CD4-positive, alpha-beta T cell treated with Interleukin-17A for 1 hour (primary cell): ENCODE results near the gene AGAP1.

Source experiments
- DNase-seq: peaks from one replicate; pipeline ENCODE4 v3.0.0-alpha.2; 2020

The AGAP1 gene

GRCh38 chr2:235835810-235836209 lies 342.0 kb downstream of the AGAP1 start:
- no peak for DNase-seq

GRCh38 chr2:235836491-235836911 lies 342.7 kb downstream of the AGAP1 start:
- DNase-seq = no peak

GRCh38 chr2:235839226-235839625 lies 345.4 kb downstream of the AGAP1 start:
- no peak for DNase-seq

GRCh38 chr2:235839974-235840373 lies 346.1 kb downstream of the AGAP1 start:
- no peak for DNase-seq

- no peak for DNase-seq
Observed at GRCh38 chr2:235841863-235842262, 348.0 kb downstream of the AGAP1 start.

GRCh38 chr2:235842941-235843340 lies 349.1 kb downstream of the AGAP1 start:
- DNase-seq = no peak

GRCh38 chr2:235843591-235844395 lies 349.9 kb downstream of the AGAP1 start:
- no peak for DNase-seq

GRCh38 chr2:235844561-235844960 lies 350.7 kb downstream of the AGAP1 start:
- no peak for DNase-seq

- no peak for DNase-seq
Observed at GRCh38 chr2:235845245-235845644, 351.4 kb downstream of the AGAP1 start.

- no peak for DNase-seq
Observed at GRCh38 chr2:235847576-235847975, 353.7 kb downstream of the AGAP1 start.

- DNase-seq = no peak
Observed at GRCh38 chr2:235848055-235848454, 354.2 kb downstream of the AGAP1 start.

- no peak for DNase-seq
Observed at GRCh38 chr2:235848946-235849345, 355.1 kb downstream of the AGAP1 start.

- DNase-seq = no peak
Observed at GRCh38 chr2:235849489-235849888, 355.6 kb downstream of the AGAP1 start.

GRCh38 chr2:235850289-235850688 lies 356.4 kb downstream of the AGAP1 start:
- no peak for DNase-seq

GRCh38 chr2:235850771-235851551 lies 357.1 kb downstream of the AGAP1 start:
- no peak for DNase-seq

GRCh38 chr2:235851828-235852525 lies 358.1 kb downstream of the AGAP1 start:
- DNase-seq = no peak

GRCh38 chr2:235852526-235852920 lies 358.7 kb downstream of the AGAP1 start:
- no peak for DNase-seq

- DNase-seq = no peak
Observed at GRCh38 chr2:235854276-235854675, 360.4 kb downstream of the AGAP1 start.

- DNase-seq = no peak
Observed at GRCh38 chr2:235855011-235855410, 361.2 kb downstream of the AGAP1 start.

GRCh38 chr2:235856151-235856854 lies 362.5 kb downstream of the AGAP1 start:
- DNase-seq = no peak

GRCh38 chr2:235857598-235857997 lies 363.8 kb downstream of the AGAP1 start:
- no peak for DNase-seq

GRCh38 chr2:235858881-235859280 lies 365.0 kb downstream of the AGAP1 start:
- DNase-seq = no peak

GRCh38 chr2:235859651-235860050 lies 365.8 kb downstream of the AGAP1 start:
- no peak for DNase-seq
